CD8-positive, alpha-beta memory T cell (primary cell): Measurements from ENCODE around the gene RPL10. TPM values are rescaled to one million over a fixed set of nuclear protein-coding genes. Genes with fewer than 3 reads are reported as not detected.
A peak's percentile ranks its signal among the peaks of the same experiment; 100 is the strongest.

ENCODE experiments used
- CTCF ChIA-PET: fragments of 350-600 bp; sonication (Branson Sonifier 250); formaldehyde crosslinking; loops from one replicate; lab custom pipeline; 2021; ENCODE audit warnings: antibody characterized with exemption; lab: Charles Lee
- POLR2A ChIA-PET: fragments of 350-600 bp; sonication (Branson Sonifier 250); formaldehyde crosslinking; loops from one replicate; lab custom pipeline; 2021; ENCODE audit warnings: antibody characterized with exemption; lab: Charles Lee
- DNase-seq, 5 donors: peaks; one replicate each; pipeline versions ENCODE4 v3.0.0 to v3.0.0-alpha.2; 2020 to 2022; ENCODE audit warnings: mixed read lengths in 1 of 5
- H3K27ac ChIP-seq: one replicate; pipeline ENCODE4 v1.7.0; 2013; ENCODE audit warnings: low read depth, mild to moderate bottlenecking, low read length, moderate library complexity
- H3K27me3 ChIP-seq: 2 replicates; pipeline ENCODE4 v1.7.0; 2013; ENCODE audit warnings: low read length, mild to moderate bottlenecking; ENCODE audit not compliant: insufficient read depth, poor library complexity, severe bottlenecking
- H3K36me3 ChIP-seq: 2 replicates; pipeline ENCODE4 v1.7.0; 2013; ENCODE audit warnings: mild to moderate bottlenecking, low read length, moderate library complexity; ENCODE audit not compliant: insufficient read depth
- H3K4me1 ChIP-seq: 2 replicates; pipeline ENCODE4 v1.7.0; 2013; ENCODE audit warnings: mild to moderate bottlenecking, low read length, moderate library complexity; ENCODE audit not compliant: insufficient read depth
- H3K4me3 ChIP-seq: 2 replicates; pipeline ENCODE4 v1.7.0; 2013; ENCODE audit warnings: mild to moderate bottlenecking, low read length
- H3K9me3 ChIP-seq: 2 replicates; pipeline ENCODE4 v1.7.0; 2013; ENCODE audit warnings: mild to moderate bottlenecking, low read length
- H3K27ac Mint-ChIP-seq, 8 donors: one replicate each; pipeline ENCODE4 v1.8.0; 2020 to 2021; ENCODE audit warnings: mixed read lengths in 8 of 8, mild to moderate bottlenecking in 6 of 8, inconsistent platforms in 3 of 8, moderate library complexity in 3 of 8
- H3K27me3 Mint-ChIP-seq, 2 donors: one replicate each; pipeline ENCODE4 v1.8.0; 2020 to 2021; ENCODE audit warnings: mixed read lengths in 2 of 2, mild to moderate bottlenecking in 1 of 2, moderate library complexity in 1 of 2
- H3K36me3 Mint-ChIP-seq, 3 donors: one replicate each; pipeline ENCODE4 v1.8.0; 2020 to 2021; ENCODE audit warnings: mixed read lengths in 3 of 3, inconsistent platforms in 1 of 3, mild to moderate bottlenecking in 1 of 3
- H3K4me1 Mint-ChIP-seq, 3 donors: one replicate each; pipeline ENCODE4 v1.8.0; 2020 to 2021; ENCODE audit warnings: mixed read lengths in 3 of 3, inconsistent platforms in 1 of 3, mild to moderate bottlenecking in 1 of 3
- H3K4me3 Mint-ChIP-seq, 7 donors: one replicate each; pipeline ENCODE4 v1.8.0; 2020 to 2021; ENCODE audit warnings: mixed read lengths in 7 of 7, mild to moderate bottlenecking in 6 of 7, moderate library complexity in 4 of 7, inconsistent platforms in 2 of 7
- H3K9me3 Mint-ChIP-seq, 5 donors: one replicate each; pipeline ENCODE4 v1.8.0; 2020 to 2022; ENCODE audit warnings: mixed read lengths in 5 of 5, mild to moderate bottlenecking in 3 of 5, moderate library complexity in 2 of 5, inconsistent platforms in 1 of 5
- polyA plus RNA-seq: library from polyadenylated mRNA; unstranded; fragments of 300-500 nt; fragmentation: Illumina TruSeq; gene quantifications from one replicate; pipeline ENCODE4 v1.2.3, GENCODE V29; 2021
- total RNA-seq, 2 experiments: library from RNA; stranded (reverse); gene quantifications; one replicate each; pipeline ENCODE4 v1.2.3, GENCODE V29; 2021

RPL10 gene
- total and polyA plus RNA-seq, 3 experiments from 2014 or later = 3,198 to 4,855 (median 3,218) TPM

DNA sequence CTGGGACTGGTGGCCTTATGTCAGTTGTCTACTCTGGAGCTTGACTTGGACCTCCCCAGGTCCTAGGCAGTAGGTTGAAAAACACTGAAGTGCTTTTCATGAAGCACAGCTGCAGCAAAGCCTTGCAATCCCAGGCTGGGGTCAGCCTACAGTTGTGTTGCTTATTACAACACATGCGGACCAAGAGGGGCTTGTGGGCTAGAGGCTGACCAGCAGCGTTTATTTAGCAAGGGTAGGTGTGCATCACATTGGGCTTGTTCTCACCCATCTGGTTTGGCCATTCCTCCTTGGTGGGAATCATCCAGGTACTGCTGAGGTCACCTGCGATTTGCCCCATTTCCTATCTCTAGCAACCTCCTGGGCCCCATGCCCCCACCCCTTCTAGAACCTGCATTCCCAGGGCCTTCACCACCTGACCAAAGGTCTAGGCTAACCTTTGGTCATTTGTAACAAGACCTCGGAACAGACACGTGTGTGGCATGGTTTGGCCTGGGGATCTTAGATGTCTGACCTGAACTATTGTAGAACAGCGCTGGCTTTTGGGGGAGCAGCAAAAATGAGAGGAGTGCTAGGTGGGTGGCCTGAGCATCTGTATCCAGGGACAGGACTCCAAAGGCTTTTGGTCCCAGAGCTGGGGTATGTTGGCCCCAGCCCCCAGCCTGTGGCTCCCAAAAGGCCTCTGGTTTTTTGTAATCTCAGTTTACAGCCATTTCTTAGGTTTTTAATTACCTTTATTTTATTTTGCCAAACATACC, 3.0 kb downstream of the RPL10 start:
- H3K27ac Mint-ChIP-seq = peak overlapping the region in 7 of 8 donors; percentile 24 to 100 (median 76)
- ChIA-PET CTCF (no interaction called here), POLR2A (interaction anchor here (1.5 to 1.7 kb wide), 2 partner anchors 10 to 27 kb away, joined by 3 to 4 read pairs; partner anchors contain the start of genes ATP6AP1 and TAFAZZIN)
- H3K36me3 Mint-ChIP-seq = peaks cover 11 to 44% (median 11%) of the 10 kb centered on the region in 3 donors
- peak overlapping the region in 3 of 7 donors; percentile 51 to 54 (median 52) for H3K4me3 Mint-ChIP-seq
- Histone ChIP-seq H3K27me3 (no peaks in the 10 kb centered on the region), H3K4me3 (no peak overlapping the region), H3K4me1 (peaks cover 14% of the 10 kb centered on the region), H3K27ac (no peak overlapping the region), H3K9me3 (no peaks in the 10 kb centered on the region), H3K36me3 (peaks cover 22% of the 10 kb centered on the region)
- H3K9me3 Mint-ChIP-seq = no peaks in the 10 kb centered on the region
- peaks cover 19 to 33% (median 23%) of the 10 kb centered on the region in 3 donors for H3K4me1 Mint-ChIP-seq
- DNase-seq = peak in 1 of 5 donors; percentile 15
- H3K27me3 Mint-ChIP-seq = peaks cover 0 to 25% of the 10 kb centered on the region in 2 donors

DNA sequence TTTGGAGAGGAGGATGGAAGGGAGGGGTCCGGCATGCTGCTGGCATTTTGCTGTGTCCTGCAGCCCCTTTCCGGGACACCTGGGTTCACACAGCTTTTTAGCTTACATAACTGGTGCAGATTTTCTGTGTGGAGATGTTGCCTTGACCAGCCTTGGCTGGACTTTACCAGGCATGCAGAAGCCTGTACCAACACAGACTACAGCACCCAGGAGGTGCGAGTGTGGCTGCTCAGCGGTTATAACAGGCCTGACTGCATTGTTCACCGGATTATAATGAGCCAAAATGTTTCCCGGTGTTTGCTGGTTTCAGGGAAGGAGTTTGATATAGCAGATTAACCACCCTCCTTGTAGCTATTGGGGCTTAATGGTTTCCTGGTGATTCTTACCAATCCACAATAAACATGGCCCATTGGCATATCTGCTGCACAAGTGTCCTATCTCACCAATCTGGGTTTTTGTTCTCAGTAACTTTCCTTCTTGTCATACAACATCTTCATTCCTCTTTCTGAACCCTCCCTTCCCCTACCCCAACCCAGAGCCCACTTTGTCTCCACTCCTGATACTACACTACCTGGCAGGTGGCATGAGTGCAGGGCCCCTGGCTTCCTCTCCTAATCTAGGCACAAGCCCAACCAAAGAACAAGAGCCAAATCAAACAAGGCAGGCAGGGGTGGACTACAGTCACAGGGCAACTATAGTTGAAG, 3.9 kb downstream of the RPL10 start:
- Mint-ChIP-seq H3K36me3 (peaks cover 11 to 44% (median 11%) of the 10 kb centered on the region in 3 donors), H3K27me3 (peaks cover 0 to 25% of the 10 kb centered on the region in 2 donors), H3K9me3 (no peaks in the 10 kb centered on the region), H3K27ac (peak overlapping the region in 5 of 8 donors; percentile 12 to 92 (median 60)), H3K4me1 (peaks cover 17 to 31% (median 21%) of the 10 kb centered on the region in 3 donors), H3K4me3 (peak overlapping the region in 1 of 7 donors; percentile 19)
- ChIA-PET POLR2A (no interaction called here), CTCF (no interaction called here)
- Histone ChIP-seq H3K4me3 (no peak overlapping the region), H3K27ac (no peak overlapping the region), H3K27me3 (no peaks in the 10 kb centered on the region), H3K36me3 (peaks cover 22% of the 10 kb centered on the region), H3K9me3 (no peaks in the 10 kb centered on the region), H3K4me1 (peaks cover 14% of the 10 kb centered on the region)
- no peak for DNase-seq

DNA sequence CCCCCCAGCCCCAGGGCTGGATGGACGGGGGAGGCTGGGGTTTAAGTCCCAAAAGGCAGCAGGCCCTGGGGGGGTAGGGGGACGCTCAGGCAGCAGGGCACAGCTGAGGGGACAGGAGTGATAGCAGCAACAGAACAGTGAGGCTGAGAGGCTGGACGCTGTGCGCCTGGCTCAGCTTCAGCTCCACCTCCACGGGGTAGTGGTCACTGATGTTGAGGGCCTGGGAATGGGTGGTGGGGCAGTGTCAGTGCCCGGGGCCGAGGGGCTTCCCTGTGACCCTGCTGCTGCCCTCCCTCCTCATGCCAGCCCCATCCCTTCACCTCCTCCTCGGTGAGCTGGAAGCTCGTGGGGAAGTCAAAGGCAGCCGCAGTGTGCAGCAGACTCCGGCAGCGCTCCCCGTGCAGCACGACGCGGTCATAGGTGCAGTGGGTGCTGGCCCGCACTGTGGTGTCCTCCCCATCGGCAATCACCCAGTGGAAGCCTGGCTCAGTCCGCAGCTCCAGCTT, 4.5 kb downstream of the RPL10 start:
- peak overlapping the region in 4 of 8 donors; percentile 28 to 91 (median 76) for H3K27ac Mint-ChIP-seq
- no peaks in the 10 kb centered on the region for H3K9me3 Mint-ChIP-seq
- H3K4me1 ChIP-seq = peaks cover 14% of the 10 kb centered on the region
- H3K36me3 ChIP-seq = peaks cover 22% of the 10 kb centered on the region
- H3K27ac ChIP-seq = no peak overlapping the region
- no peaks in the 10 kb centered on the region for H3K27me3 ChIP-seq
- H3K36me3 Mint-ChIP-seq = peaks cover 11 to 44% (median 11%) of the 10 kb centered on the region in 3 donors
- ChIA-PET CTCF (no interaction called here), POLR2A (no interaction called here)
- peaks cover 0 to 25% of the 10 kb centered on the region in 2 donors for H3K27me3 Mint-ChIP-seq
- no peak overlapping the region for H3K4me3 Mint-ChIP-seq
- peaks cover 16 to 30% (median 21%) of the 10 kb centered on the region in 3 donors for H3K4me1 Mint-ChIP-seq
- H3K9me3 ChIP-seq = no peaks in the 10 kb centered on the region
- DNase-seq = no peak
- no peak overlapping the region for H3K4me3 ChIP-seq

DNA sequence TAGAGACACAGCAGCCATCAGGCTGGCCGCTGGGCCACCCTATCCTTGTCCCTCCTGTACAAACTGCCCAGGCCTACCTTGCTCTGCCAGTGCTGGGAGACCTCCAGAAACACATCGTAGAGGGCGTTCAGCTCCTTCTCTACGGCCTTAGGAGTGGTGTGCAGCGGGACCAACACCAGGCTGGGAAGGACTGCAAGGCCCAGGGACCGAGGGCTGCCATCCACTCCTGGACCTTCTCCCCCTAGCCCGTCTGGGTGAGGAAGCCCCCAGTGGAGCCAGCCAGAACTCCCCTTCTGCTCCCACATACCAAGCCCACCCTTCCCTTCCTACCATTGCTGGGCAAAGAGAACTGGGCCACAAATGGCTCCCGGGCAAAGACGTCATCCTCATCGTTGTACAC, 5.0 kb downstream of the RPL10 start:
- CTCF ChIA-PET = no interaction called here

DNA sequence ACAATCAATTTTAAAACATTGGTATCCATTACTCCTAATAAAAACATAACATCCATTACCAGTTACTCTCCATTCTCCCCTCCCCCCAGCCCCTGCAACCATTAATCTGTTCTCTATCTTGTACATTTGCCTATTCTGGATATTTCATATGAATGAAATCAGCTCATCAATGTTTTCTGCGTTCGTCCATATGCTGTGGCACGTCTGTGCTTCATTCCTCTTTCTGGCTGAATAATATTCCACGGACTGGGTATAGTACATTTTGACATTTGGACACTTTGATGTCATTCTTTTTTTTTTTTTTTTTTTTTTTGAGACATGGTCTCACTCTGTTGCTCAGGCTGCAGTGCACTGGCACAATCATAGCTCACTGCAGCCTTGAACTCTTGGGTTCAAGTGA, 5.7 kb downstream of the RPL10 start:
- Mint-ChIP-seq H3K36me3 (peaks cover 8 to 34% (median 8%) of the 10 kb centered on the region in 3 donors), H3K4me3 (peak overlapping the region in 1 of 7 donors; percentile 45), H3K9me3 (no peaks in the 10 kb centered on the region), H3K27ac (peak overlapping the region in 2 of 8 donors; percentile 49 to 79), H3K27me3 (peaks cover 0 to 21% of the 10 kb centered on the region in 2 donors), H3K4me1 (peaks cover 11 to 30% (median 16%) of the 10 kb centered on the region in 3 donors)
- peaks cover 22% of the 10 kb centered on the region for H3K36me3 ChIP-seq
- DNase-seq = no peak
- H3K27ac ChIP-seq = no peak overlapping the region
- ChIA-PET CTCF (no interaction called here), POLR2A (interaction anchor here (0.6 kb wide), 2 partner anchors 26 to 139 kb away, joined by 4 to 9 read pairs; no protein-coding TSS in a partner anchor)
- peaks cover 14% of the 10 kb centered on the region for H3K4me1 ChIP-seq
- H3K27me3 ChIP-seq = no peaks in the 10 kb centered on the region
- H3K4me3 ChIP-seq = no peak overlapping the region
- H3K9me3 ChIP-seq = no peaks in the 10 kb centered on the region

More for the DNA sequence above, 5.0 kb downstream of the RPL10 start:
- POLR2A ChIA-PET = interaction anchor here (0.6 kb wide), 1 partner anchor 140 kb away, joined by 4 read pairs; no protein-coding TSS in a partner anchor
- Mint-ChIP-seq H3K4me3 (peak overlapping the region in 1 of 7 donors; percentile 45), H3K36me3 (peaks cover 11 to 41% (median 11%) of the 10 kb centered on the region in 3 donors), H3K4me1 (peaks cover 16 to 27% (median 19%) of the 10 kb centered on the region in 3 donors), H3K9me3 (no peaks in the 10 kb centered on the region), H3K27ac (peak overlapping the region in 2 of 8 donors; percentile 79 to 91), H3K27me3 (peaks cover 0 to 23% of the 10 kb centered on the region in 2 donors)
- Histone ChIP-seq H3K36me3 (peaks cover 22% of the 10 kb centered on the region), H3K4me3 (no peak overlapping the region), H3K27ac (no peak overlapping the region), H3K9me3 (no peaks in the 10 kb centered on the region), H3K27me3 (no peaks in the 10 kb centered on the region), H3K4me1 (peaks cover 14% of the 10 kb centered on the region)
- DNase-seq = no peak

DNA sequence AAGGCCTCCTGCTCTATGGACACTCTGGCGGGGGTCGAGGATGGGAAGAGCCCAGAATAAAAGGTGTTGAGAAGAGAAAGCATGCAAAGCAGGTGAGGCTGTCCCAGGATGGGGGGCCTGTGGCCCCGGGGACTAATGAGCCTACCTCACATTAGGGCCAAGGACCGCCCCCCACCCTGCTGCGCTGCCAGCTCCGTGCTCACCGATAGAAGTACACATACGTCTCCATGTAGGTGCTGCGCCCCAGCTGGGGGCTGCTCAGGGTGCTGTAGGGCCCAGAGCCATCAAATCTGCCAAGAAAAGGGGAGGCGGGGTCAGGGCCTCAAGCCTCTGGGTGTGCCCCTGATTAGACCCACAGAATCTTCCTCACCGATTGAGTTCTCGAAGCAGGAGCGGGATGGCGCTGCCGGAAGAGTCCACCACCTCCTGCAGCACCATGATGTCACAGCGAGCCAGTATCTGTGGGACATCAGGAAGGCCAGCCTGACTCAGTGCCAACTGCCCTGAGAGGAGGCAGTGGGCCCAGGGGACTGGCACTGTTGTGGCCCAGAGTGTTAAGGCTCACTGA, 6.5 kb downstream of the RPL10 start:
- Histone ChIP-seq H3K36me3 (peaks cover 15% of the 10 kb centered on the region), H3K27me3 (no peaks in the 10 kb centered on the region), H3K4me1 (peaks cover 6% of the 10 kb centered on the region), H3K4me3 (no peak overlapping the region), H3K9me3 (no peaks in the 10 kb centered on the region), H3K27ac (no peak overlapping the region)
- Mint-ChIP-seq H3K27ac (no peak overlapping the region), H3K4me3 (no peak overlapping the region), H3K9me3 (no peaks in the 10 kb centered on the region), H3K36me3 (peaks cover 1 to 25% (median 2%) of the 10 kb centered on the region in 3 donors), H3K4me1 (peaks cover 2 to 24% (median 8%) of the 10 kb centered on the region in 3 donors), H3K27me3 (peaks cover 0 to 15% of the 10 kb centered on the region in 2 donors)
- ChIA-PET CTCF (no interaction called here), POLR2A (no interaction called here)
- no peak for DNase-seq

DNA sequence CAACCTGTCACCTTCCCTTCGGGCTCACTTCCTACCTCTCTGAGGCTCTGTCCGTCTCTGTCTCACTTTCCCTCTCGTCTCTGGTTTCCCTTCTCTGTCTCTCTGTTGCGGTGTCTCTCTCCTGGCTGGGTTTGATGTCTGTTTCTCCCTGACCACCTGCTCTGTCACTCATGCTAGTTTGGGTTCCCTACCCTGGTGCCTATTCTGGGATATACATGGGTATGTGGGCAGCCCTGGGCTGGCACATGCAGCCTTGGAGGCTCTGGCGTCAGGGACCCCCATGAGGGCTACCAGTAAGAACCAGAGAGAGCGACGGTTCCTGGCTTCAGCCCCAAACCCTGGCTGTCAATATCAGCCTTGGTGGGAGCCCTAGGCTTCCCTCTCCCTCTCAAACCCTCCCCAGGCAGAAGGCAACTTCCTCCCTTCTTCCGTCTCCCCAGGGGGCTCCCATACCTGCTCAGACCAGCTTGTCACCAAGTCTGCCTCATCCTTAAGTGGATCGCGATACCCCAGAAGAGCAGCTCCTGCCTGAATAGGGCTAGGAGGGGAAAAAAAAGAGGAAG, 10.6 kb downstream of the RPL10 start:
- Histone ChIP-seq H3K36me3 (no peaks in the 10 kb centered on the region), H3K27ac (peak overlapping the region; percentile 24), H3K4me3 (no peak overlapping the region), H3K4me1 (peaks cover 9% of the 10 kb centered on the region), H3K27me3 (no peaks in the 10 kb centered on the region), H3K9me3 (no peaks in the 10 kb centered on the region)
- H3K4me1 Mint-ChIP-seq = peaks cover 7 to 23% (median 10%) of the 10 kb centered on the region in 3 donors
- H3K27ac Mint-ChIP-seq = peak overlapping the region in 4 of 8 donors; percentile 23 to 88 (median 72)
- no peak for DNase-seq
- POLR2A ChIA-PET = interaction anchor here (2.1 kb wide), 1 partner anchor 9 kb away, joined by 12 read pairs; the partner anchor contains the start of gene RPL10
- H3K4me3 Mint-ChIP-seq = peak overlapping the region in 6 of 7 donors; percentile 12 to 71 (median 43)
- H3K27me3 Mint-ChIP-seq = peaks cover 0 to 7% of the 10 kb centered on the region in 2 donors
- CTCF ChIA-PET = no interaction called here
- H3K36me3 Mint-ChIP-seq = peaks cover 0 to 5% (median under 1%) of the 10 kb centered on the region in 3 donors
- no peaks in the 10 kb centered on the region for H3K9me3 Mint-ChIP-seq
